Fibroblast of lung (primary cell): ENCODE measurements around the gene IGF1R.

Source experiments
- EZH2 ChIP-seq: IDR thresholded peaks from 2 replicates; pipeline ENCODE4 v1.5.1; 2012; ENCODE audit warnings: low read length, control low read depth, mild to moderate bottlenecking; ENCODE audit errors: missing control alignments
- TF ChIP-seq, protein P1 (sequence below), 2 donors: IDR thresholded peaks in 1 of 2; conservative IDR thresholded peaks in 1 of 2; 1 replicate in 1 of 2; 2 replicates in 1 of 2; pipeline ENCODE4 v1.5.1; 2011 to 2012; ENCODE audit warnings: low read length in 2 of 2, control low read depth in 1 of 2, inconsistent platforms in 1 of 2, low read depth in 1 of 2, mild to moderate bottlenecking in 1 of 2

DNA sequence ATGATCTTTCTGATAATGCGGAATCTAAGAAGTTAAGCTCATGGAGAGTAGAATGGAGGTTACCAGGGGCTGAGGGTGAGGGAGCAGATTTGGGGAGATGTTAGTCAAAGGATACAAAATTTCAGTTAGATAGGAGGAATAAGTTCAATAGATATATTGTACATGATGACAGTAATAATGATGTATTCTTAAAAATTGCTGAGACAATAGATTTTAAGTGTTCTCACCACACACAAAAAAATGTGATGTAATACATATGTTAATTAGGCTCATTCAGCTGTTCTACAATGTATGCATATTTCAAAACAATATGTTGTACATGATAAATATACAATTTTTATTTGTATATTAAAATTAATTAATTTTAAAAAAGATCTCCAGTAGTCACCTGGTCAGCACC lies 277.9 kb downstream of the IGF1R start:
- TF ChIP-seq EZH2, result no peak
- TF ChIP-seq, protein P1, sequence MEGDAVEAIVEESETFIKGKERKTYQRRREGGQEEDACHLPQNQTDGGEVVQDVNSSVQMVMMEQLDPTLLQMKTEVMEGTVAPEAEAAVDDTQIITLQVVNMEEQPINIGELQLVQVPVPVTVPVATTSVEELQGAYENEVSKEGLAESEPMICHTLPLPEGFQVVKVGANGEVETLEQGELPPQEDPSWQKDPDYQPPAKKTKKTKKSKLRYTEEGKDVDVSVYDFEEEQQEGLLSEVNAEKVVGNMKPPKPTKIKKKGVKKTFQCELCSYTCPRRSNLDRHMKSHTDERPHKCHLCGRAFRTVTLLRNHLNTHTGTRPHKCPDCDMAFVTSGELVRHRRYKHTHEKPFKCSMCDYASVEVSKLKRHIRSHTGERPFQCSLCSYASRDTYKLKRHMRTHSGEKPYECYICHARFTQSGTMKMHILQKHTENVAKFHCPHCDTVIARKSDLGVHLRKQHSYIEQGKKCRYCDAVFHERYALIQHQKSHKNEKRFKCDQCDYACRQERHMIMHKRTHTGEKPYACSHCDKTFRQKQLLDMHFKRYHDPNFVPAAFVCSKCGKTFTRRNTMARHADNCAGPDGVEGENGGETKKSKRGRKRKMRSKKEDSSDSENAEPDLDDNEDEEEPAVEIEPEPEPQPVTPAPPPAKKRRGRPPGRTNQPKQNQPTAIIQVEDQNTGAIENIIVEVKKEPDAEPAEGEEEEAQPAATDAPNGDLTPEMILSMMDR (conservative IDR thresholded peaks at IDR 0.05 in 1 of 2, IDR thresholded peaks at IDR 0.05 in 1 of 2; ENCODE audit: low read depth in 1 of 2, low read length in 2 of 2), result no peak
